H1 (cell line): ENCODE data around the gene GRM7. TPM values are rescaled to one million over a fixed set of nuclear protein-coding genes. Genes with fewer than 3 reads are reported as not detected.

Experiments used
- CTCF ChIA-PET: fragments of 300-600 bp; sonication (Branson Sonifier 250); formaldehyde crosslinking; loops from one replicate; lab custom pipeline; 2021; ENCODE audit not compliant: partially characterized antibody; lab: Charles Lee
- POLR2A ChIA-PET: fragments of 300-600 bp; sonication (Branson Sonifier 250); formaldehyde crosslinking; loops from one replicate; lab custom pipeline; 2021; ENCODE audit warnings: inconsistent platforms; ENCODE audit not compliant: partially characterized antibody; lab: Charles Lee
- DNase-seq, 2 experiments: peaks; one replicate each; pipeline versions ENCODE4 v3.0.0 to v3.0.0-alpha.2; 2010 to 2022; ENCODE audit warnings: low spot score in 2 of 2, low read depth in 1 of 2, mixed read lengths in 1 of 2
- FAIRE-seq: peaks from 2 replicates; lab custom pipeline; 2011; peaks lifted over from hg19 to GRCh38; lab: Jason Lieb, UNC
- H2AFZ ChIP-seq: 2 replicates; pipeline ENCODE4 v1.8.1; 2012; ENCODE audit warnings: low read length, inconsistent platforms
- H2AK5ac ChIP-seq: 2 replicates; pipeline ENCODE4 v1.6.1; 2013; ENCODE audit warnings: low read depth, low read length
- H2BK120ac ChIP-seq: replicated peaks from 2 replicates; pipeline ENCODE3; 2013; ENCODE audit warnings: low read depth, low read length, inconsistent platforms
- H2BK12ac ChIP-seq: 2 replicates; pipeline ENCODE4 v1.6.1; 2013; ENCODE audit warnings: low read depth, low read length
- H2BK15ac ChIP-seq: 2 replicates; pipeline ENCODE4 v1.6.1; 2013; ENCODE audit warnings: low read length
- H2BK20ac ChIP-seq: 2 replicates; pipeline ENCODE4 v1.6.1; 2013; ENCODE audit warnings: low read length
- H2BK5ac ChIP-seq: 2 replicates; pipeline ENCODE4 v1.6.1; 2013; ENCODE audit warnings: low read depth, low read length
- H3K14ac ChIP-seq: 2 replicates; pipeline ENCODE4 v1.6.1; 2013; ENCODE audit warnings: inconsistent platforms; ENCODE audit not compliant: insufficient read length
- H3K18ac ChIP-seq: 2 replicates; pipeline ENCODE4 v1.6.1; 2013; ENCODE audit warnings: low read length; ENCODE audit errors: extremely low read depth
- H3K23ac ChIP-seq: 2 replicates; pipeline ENCODE4 v1.6.1; 2013; ENCODE audit warnings: inconsistent platforms; ENCODE audit not compliant: insufficient read length
- H3K23me2 ChIP-seq: 2 replicates; pipeline ENCODE4 v1.6.1; 2013; ENCODE audit warnings: low read depth, low read length
- H3K27ac ChIP-seq: 2 replicates; pipeline ENCODE4 v1.6.1; 2011; ENCODE audit warnings: low read depth, low read length, inconsistent platforms
- H3K27me3 ChIP-seq, 4 experiments: replicated peaks in 1 of 4; 1 replicate in 1 of 4; 2 replicates in 3 of 4; pipeline versions ENCODE4 v1.6.1 to v1.8.1; 2011 to 2013; ENCODE audit warnings: low read length in 3 of 4, mild to moderate bottlenecking in 3 of 4, inconsistent platforms in 2 of 4, mixed read lengths in 2 of 4, moderate library complexity in 1 of 4; ENCODE audit not compliant: control insufficient read depth in 3 of 4, insufficient read depth in 3 of 4; ENCODE audit errors: extremely low read depth in 1 of 4
- H3K36me3 ChIP-seq, 4 experiments: 2 replicates each; pipeline versions ENCODE4 v1.6.1 to v1.8.1; 2011 to 2013; ENCODE audit warnings: mild to moderate bottlenecking in 4 of 4, low read length in 3 of 4, moderate library complexity in 2 of 4, control low read depth in 1 of 4, inconsistent platforms in 1 of 4; ENCODE audit not compliant: insufficient read depth in 4 of 4, control insufficient read depth in 2 of 4
- H3K4ac ChIP-seq: replicated peaks from 2 replicates; pipeline ENCODE3; 2013; ENCODE audit warnings: low read length, low read depth, mixed read lengths, inconsistent platforms; ENCODE audit not compliant: insufficient read length
- H3K4me1 ChIP-seq, 4 experiments: replicated peaks in 1 of 4; 1 replicate in 1 of 4; 2 replicates in 3 of 4; pipeline versions ENCODE4 v1.6.1 to v1.8.1; 2011 to 2013; ENCODE audit warnings: low read length in 3 of 4, inconsistent platforms in 2 of 4, mixed read lengths in 1 of 4; ENCODE audit not compliant: insufficient read depth in 4 of 4, control insufficient read depth in 3 of 4
- H3K4me2 ChIP-seq, 2 experiments: 2 replicates each; pipeline versions ENCODE4 v1.6.1 to v1.8.1; 2011 to 2013; ENCODE audit warnings: low read depth in 2 of 2, low read length in 2 of 2, control low read depth in 1 of 2, inconsistent platforms in 1 of 2, mild to moderate bottlenecking in 1 of 2; ENCODE audit not compliant: insufficient read depth in 1 of 2
- H3K4me3 ChIP-seq, 4 experiments: fragments of 200-600, 300-600 bp in 1 of 4; sonication (generic), shearing (Covaris generic), sonication (Bioruptor Twin) in 1 of 4; 2 replicates each; pipeline versions ENCODE4 v1.5.1 to v1.8.1; 2011 to 2016; ENCODE audit warnings: low read length in 4 of 4, low read depth in 3 of 4, control low read depth in 2 of 4, inconsistent platforms in 2 of 4, mild to moderate bottlenecking in 2 of 4, mixed read lengths in 1 of 4, moderate library complexity in 1 of 4; ENCODE audit not compliant: insufficient read depth in 2 of 4; ENCODE audit errors: extremely low read depth in 1 of 4
- H3K56ac ChIP-seq: replicated peaks from 2 replicates; pipeline ENCODE3; 2013; ENCODE audit warnings: low read depth, mild to moderate bottlenecking, mixed read lengths, low read length, inconsistent platforms; ENCODE audit not compliant: insufficient read length
- H3K79me1 ChIP-seq: 2 replicates; pipeline ENCODE4 v1.6.1; 2013; ENCODE audit warnings: low read depth, low read length, control low read depth
- H3K79me2 ChIP-seq, 2 experiments: 2 replicates each; pipeline versions ENCODE4 v1.6.1 to v1.8.1; 2012 to 2013; ENCODE audit warnings: low read length in 2 of 2, mild to moderate bottlenecking in 2 of 2, inconsistent platforms in 1 of 2; ENCODE audit not compliant: insufficient read depth in 2 of 2, control insufficient read depth in 1 of 2
- H3K9ac ChIP-seq, 4 experiments: replicated peaks in 1 of 4; 1 replicate in 1 of 4; 2 replicates in 3 of 4; pipeline versions ENCODE4 v1.6.1 to v1.8.1; 2011 to 2013; ENCODE audit warnings: low read depth in 3 of 4, low read length in 3 of 4, control low read depth in 2 of 4, mild to moderate bottlenecking in 2 of 4, moderate library complexity in 2 of 4, inconsistent platforms in 1 of 4; ENCODE audit errors: extremely low read depth in 1 of 4
- H3K9me3 ChIP-seq, 2 experiments: 2 replicates each; pipeline versions ENCODE4 v1.6.1 to v1.8.1; 2012 to 2013; ENCODE audit warnings: mild to moderate bottlenecking in 2 of 2, moderate library complexity in 2 of 2, control low read depth in 1 of 2, inconsistent platforms in 1 of 2, low read depth in 1 of 2, low read length in 1 of 2, mixed read lengths in 1 of 2; ENCODE audit not compliant: insufficient read depth in 2 of 2
- H4K20me1 ChIP-seq, 2 experiments: replicated peaks in 1 of 2; 2 replicates each; pipeline versions ENCODE3 to v1.8.1; 2011 to 2013; ENCODE audit warnings: inconsistent platforms in 2 of 2, low read length in 2 of 2, mild to moderate bottlenecking in 1 of 2; ENCODE audit not compliant: insufficient read depth in 2 of 2, control insufficient read depth in 1 of 2
- H4K5ac ChIP-seq: 2 replicates; pipeline ENCODE4 v1.6.1; 2013; ENCODE audit warnings: low read length, low read depth, mixed read lengths, inconsistent platforms; ENCODE audit not compliant: insufficient read length
- H4K8ac ChIP-seq: 2 replicates; pipeline ENCODE4 v1.8.0; 2013; ENCODE audit warnings: mild to moderate bottlenecking, moderate library complexity, low read length, inconsistent platforms; ENCODE audit not compliant: insufficient read depth; ENCODE audit errors: extremely low read depth
- H4K91ac ChIP-seq: replicated peaks from 2 replicates; pipeline ENCODE3; 2013; ENCODE audit warnings: low read length, mixed read lengths, inconsistent platforms; ENCODE audit not compliant: insufficient read length
- ASH2L ChIP-seq: fragments of 200-600, 300-600 bp; sonication (generic); IDR thresholded peaks from one replicate; pipeline ENCODE4 v1.7.1; 2017; ENCODE audit warnings: low read length
- CHD1 ChIP-seq: IDR thresholded peaks from 2 replicates; pipeline ENCODE4 v1.6.1; 2012; ENCODE audit warnings: low read depth, low read length, improper control_type of control experiment
- CREB1 ChIP-seq: IDR thresholded peaks from 2 replicates; pipeline ENCODE4 v1.6.1; 2012; ENCODE audit warnings: inconsistent platforms
- JUN ChIP-seq: IDR thresholded peaks from 2 replicates; pipeline ENCODE4 v1.6.1; 2011; ENCODE audit warnings: low read depth, mild to moderate bottlenecking, improper control_type of control experiment, low read length
- POLR2A ChIP-seq, 2 experiments: IDR thresholded peaks; 1 replicate in 1 of 2; 2 replicates in 1 of 2; pipeline ENCODE4 v1.6.1; 2011; ENCODE audit warnings: low read depth in 2 of 2, low read length in 2 of 2, mild to moderate bottlenecking in 2 of 2; ENCODE audit errors: control extremely low read depth in 1 of 2
- POLR2AphosphoS5 ChIP-seq: IDR thresholded peaks from 2 replicates; pipeline ENCODE4 v1.6.1; 2011; ENCODE audit warnings: low read depth, low read length
- RAD21 ChIP-seq, 2 experiments: IDR thresholded peaks in 1 of 2; conservative IDR thresholded peaks in 1 of 2; 2 replicates each; pipeline ENCODE4 v1.6.1; 2011; ENCODE audit warnings: low read depth in 2 of 2, low read length in 2 of 2, improper control_type of control experiment in 1 of 2, inconsistent platforms in 1 of 2, mild to moderate bottlenecking in 1 of 2, moderate library complexity in 1 of 2
- RXRA ChIP-seq: IDR thresholded peaks from 2 replicates; pipeline ENCODE4 v1.6.1; 2011; ENCODE audit warnings: low read depth, mild to moderate bottlenecking, low read length, moderate library complexity; ENCODE audit not compliant: insufficient read depth
- SRF ChIP-seq: IDR thresholded peaks from 2 replicates; pipeline ENCODE4 v1.6.1; 2011; ENCODE audit warnings: mild to moderate bottlenecking, low read depth, low read length, moderate library complexity
- SUZ12 ChIP-seq: fragments of 200-600 bp; sonication (generic); IDR thresholded peaks from 2 replicates; pipeline ENCODE4 v1.6.1; 2012; ENCODE audit warnings: mild to moderate bottlenecking, inconsistent platforms, low read length, moderate library complexity, mixed read lengths
- TCF12 ChIP-seq: IDR thresholded peaks from 2 replicates; pipeline ENCODE4 v1.6.1; 2011; ENCODE audit warnings: low read depth, mild to moderate bottlenecking, low read length
- ZNF274 ChIP-seq: IDR thresholded peaks from 2 replicates; pipeline ENCODE4 v1.7.0; 2012; ENCODE audit warnings: low read length, borderline replicate concordance; ENCODE audit errors: extremely low read depth
- WGBS, 2 experiments: shearing (Covaris generic) in 1 of 2; methylation state at CpG; one replicate each; pipeline versions ENCODE4 v1.1.6 to v1.1.7; 2013 to 2015; ENCODE audit warnings: low lambda C conversion rate in 2 of 2, mixed read lengths in 2 of 2, inconsistent platforms in 1 of 2, low coverage in 1 of 2, missing lambda C conversion rate in 1 of 2; ENCODE audit not compliant: insufficient replicate concordance in 2 of 2, insufficient coverage in 1 of 2, insufficient read length in 1 of 2; ENCODE audit errors: extremely low coverage in 1 of 2, missing lambda C conversion rate in 1 of 2; 5-methylcytosine and 5-hydroxymethylcytosine counted together
- polyA plus RNA-seq, 7 experiments: library from polyadenylated mRNA; depleted of rRNA in 3 of 7; stranded (reverse) in 5 of 7; unstranded in 2 of 7; fragments of >200 nt in 5 of 7; fragments of 200-250 nt in 2 of 7; gene quantifications; 1 replicate in 5 of 7; 2 replicates in 1 of 7; 4 replicates in 1 of 7; pipeline versions ENCODE4 v1.2.1 to v1.2.3, GENCODE V29; 2011 to 2013; ENCODE audit warnings: missing spikeins in 2 of 7, mixed read lengths in 2 of 7
- total RNA-seq: library from RNA; stranded (reverse); fragmentation: NEBNext Ultra II Directional; extraction: Animal tissue kit (Norgen Biotek cat#: 25700); gene quantifications from 2 replicates; pipeline ENCODE4 v1.2.1, GENCODE V29; 2021
- TF ChIP-seq, protein P1 (sequence below): IDR thresholded peaks from 2 replicates; pipeline ENCODE4 v1.6.1; 2012; ENCODE audit warnings: inconsistent platforms

The GRM7 gene
- total and polyA plus RNA-seq, 2 of the 8 experiments (the other 6 are each of a cell fraction or from before 2014, with no cell fraction given): 0.17 to 0.24 TPM

DNA sequence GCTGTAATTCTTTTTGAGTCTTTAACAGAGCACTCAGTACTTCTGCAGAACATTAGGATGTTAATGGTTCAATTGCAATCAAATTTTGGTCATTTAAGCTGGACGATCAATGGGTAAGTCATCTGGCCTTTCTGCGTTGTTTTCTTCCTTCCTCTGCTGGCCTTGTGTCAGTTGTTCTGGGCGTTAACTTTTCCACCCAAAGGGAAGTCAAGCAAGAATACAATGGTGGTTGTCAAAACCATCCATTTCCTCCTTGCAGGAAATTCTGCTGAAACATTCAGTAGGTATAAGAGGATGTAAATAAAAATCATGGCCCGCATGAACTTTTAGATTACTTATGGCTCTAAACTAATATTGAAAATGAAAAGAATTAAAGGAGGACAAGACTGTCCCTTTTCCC is 584.0 kb downstream of the GRM7 start:
- Histone ChIP-seq H3K4me2 (no peak overlapping the region), H3K4me1 (no peaks in the 10 kb centered on the region), H3K23me2 (no peaks in the 10 kb centered on the region), H3K27me3 (no peaks in the 10 kb centered on the region), H3K4ac (no peak overlapping the region), H4K5ac (no peak overlapping the region), H3K9me3 (no peaks in the 10 kb centered on the region), H3K36me3 (no peaks in the 10 kb centered on the region), H2BK5ac (no peak overlapping the region), H2BK120ac (no peak overlapping the region), H3K27ac (no peak overlapping the region), H3K56ac (no peak overlapping the region), H2AFZ (no peak overlapping the region), H4K8ac (no peak overlapping the region), H2AK5ac (no peak overlapping the region), H2BK20ac (no peak overlapping the region), H3K79me1 (no peaks in the 10 kb centered on the region), H3K14ac (no peak overlapping the region), H3K9ac (no peak overlapping the region), H3K79me2 (no peaks in the 10 kb centered on the region), H3K18ac (no peak overlapping the region), H4K20me1 (no peaks in the 10 kb centered on the region), H3K23ac (no peak overlapping the region), H2BK12ac (no peak overlapping the region), H3K4me3 (no peak overlapping the region), H4K91ac (no peak overlapping the region), H2BK15ac (no peak overlapping the region)
- WGBS, 2 experiments: 94% methylated on average over 4 of the region's 4 CpGs; no CpG with 5 or more reads in 1 of the 2 experiments
- FAIRE-seq (no peak), DNase-seq (no peak)
- ChIA-PET CTCF (no interaction called here), POLR2A (no interaction called here)
- TF ChIP-seq SRF (no peak), SUZ12 (no peak), POLR2A (IDR thresholded peaks at IDR 0.05; ENCODE audit: control extremely low read depth in 1 of 2, low read depth in 2 of 2, low read length in 2 of 2) (no peak), RXRA (no peak), RAD21 (IDR thresholded peaks at IDR 0.05 in 1 of 2, conservative IDR thresholded peaks at IDR 0.05 in 1 of 2; ENCODE audit: low read depth in 2 of 2, low read length in 2 of 2) (no peak), ASH2L (no peak), ZNF274 (no peak), CREB1 (no peak), POLR2AphosphoS5 (no peak), CHD1 (no peak), JUN (no peak), TCF12 (no peak)
- TF ChIP-seq, protein P1, sequence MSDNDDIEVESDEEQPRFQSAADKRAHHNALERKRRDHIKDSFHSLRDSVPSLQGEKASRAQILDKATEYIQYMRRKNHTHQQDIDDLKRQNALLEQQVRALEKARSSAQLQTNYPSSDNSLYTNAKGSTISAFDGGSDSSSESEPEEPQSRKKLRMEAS: no peak
